ENCODE data around the gene TAF11. TPM values are rescaled to one million over a fixed set of nuclear protein-coding genes. Genes with fewer than 3 reads are reported as not detected.

Gene TAF11
- total and polyA plus RNA-seq, 2 of the 8 experiments (the other 6 are each of a cell fraction or from before 2014, with no cell fraction given) = 38.2 to 48.6 TPM

DNA sequence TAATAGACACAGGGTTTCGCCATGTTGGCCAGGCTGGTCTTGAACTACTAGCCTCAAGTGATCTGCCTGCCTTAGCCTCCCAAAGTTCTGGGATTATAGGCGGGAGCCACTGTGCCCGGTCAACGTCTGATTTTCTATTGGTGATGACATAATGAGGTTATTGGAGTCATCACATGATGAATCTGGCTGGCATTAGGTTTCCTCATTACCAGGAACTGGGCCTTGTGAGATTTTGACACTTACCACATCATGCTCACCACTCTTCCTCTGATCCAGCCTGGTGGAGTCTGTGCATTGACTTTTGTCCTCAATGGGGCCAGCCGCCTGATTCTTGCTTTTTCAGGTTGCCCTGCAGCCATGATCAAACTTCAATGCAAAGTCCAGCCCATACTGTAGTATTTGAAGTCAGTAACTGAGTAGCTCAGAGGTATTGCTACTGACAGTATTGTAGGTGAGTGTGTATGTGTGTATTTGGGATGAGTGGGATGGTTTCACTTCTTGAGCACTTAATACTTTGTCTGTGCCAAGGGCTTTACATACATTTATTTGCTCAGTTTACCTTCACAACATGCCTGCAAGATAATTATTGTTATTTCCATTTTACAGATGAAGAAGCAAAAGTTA lies 17.3 kb upstream of the TAF11 start (continued):
- TF ChIP-seq, protein P1, sequence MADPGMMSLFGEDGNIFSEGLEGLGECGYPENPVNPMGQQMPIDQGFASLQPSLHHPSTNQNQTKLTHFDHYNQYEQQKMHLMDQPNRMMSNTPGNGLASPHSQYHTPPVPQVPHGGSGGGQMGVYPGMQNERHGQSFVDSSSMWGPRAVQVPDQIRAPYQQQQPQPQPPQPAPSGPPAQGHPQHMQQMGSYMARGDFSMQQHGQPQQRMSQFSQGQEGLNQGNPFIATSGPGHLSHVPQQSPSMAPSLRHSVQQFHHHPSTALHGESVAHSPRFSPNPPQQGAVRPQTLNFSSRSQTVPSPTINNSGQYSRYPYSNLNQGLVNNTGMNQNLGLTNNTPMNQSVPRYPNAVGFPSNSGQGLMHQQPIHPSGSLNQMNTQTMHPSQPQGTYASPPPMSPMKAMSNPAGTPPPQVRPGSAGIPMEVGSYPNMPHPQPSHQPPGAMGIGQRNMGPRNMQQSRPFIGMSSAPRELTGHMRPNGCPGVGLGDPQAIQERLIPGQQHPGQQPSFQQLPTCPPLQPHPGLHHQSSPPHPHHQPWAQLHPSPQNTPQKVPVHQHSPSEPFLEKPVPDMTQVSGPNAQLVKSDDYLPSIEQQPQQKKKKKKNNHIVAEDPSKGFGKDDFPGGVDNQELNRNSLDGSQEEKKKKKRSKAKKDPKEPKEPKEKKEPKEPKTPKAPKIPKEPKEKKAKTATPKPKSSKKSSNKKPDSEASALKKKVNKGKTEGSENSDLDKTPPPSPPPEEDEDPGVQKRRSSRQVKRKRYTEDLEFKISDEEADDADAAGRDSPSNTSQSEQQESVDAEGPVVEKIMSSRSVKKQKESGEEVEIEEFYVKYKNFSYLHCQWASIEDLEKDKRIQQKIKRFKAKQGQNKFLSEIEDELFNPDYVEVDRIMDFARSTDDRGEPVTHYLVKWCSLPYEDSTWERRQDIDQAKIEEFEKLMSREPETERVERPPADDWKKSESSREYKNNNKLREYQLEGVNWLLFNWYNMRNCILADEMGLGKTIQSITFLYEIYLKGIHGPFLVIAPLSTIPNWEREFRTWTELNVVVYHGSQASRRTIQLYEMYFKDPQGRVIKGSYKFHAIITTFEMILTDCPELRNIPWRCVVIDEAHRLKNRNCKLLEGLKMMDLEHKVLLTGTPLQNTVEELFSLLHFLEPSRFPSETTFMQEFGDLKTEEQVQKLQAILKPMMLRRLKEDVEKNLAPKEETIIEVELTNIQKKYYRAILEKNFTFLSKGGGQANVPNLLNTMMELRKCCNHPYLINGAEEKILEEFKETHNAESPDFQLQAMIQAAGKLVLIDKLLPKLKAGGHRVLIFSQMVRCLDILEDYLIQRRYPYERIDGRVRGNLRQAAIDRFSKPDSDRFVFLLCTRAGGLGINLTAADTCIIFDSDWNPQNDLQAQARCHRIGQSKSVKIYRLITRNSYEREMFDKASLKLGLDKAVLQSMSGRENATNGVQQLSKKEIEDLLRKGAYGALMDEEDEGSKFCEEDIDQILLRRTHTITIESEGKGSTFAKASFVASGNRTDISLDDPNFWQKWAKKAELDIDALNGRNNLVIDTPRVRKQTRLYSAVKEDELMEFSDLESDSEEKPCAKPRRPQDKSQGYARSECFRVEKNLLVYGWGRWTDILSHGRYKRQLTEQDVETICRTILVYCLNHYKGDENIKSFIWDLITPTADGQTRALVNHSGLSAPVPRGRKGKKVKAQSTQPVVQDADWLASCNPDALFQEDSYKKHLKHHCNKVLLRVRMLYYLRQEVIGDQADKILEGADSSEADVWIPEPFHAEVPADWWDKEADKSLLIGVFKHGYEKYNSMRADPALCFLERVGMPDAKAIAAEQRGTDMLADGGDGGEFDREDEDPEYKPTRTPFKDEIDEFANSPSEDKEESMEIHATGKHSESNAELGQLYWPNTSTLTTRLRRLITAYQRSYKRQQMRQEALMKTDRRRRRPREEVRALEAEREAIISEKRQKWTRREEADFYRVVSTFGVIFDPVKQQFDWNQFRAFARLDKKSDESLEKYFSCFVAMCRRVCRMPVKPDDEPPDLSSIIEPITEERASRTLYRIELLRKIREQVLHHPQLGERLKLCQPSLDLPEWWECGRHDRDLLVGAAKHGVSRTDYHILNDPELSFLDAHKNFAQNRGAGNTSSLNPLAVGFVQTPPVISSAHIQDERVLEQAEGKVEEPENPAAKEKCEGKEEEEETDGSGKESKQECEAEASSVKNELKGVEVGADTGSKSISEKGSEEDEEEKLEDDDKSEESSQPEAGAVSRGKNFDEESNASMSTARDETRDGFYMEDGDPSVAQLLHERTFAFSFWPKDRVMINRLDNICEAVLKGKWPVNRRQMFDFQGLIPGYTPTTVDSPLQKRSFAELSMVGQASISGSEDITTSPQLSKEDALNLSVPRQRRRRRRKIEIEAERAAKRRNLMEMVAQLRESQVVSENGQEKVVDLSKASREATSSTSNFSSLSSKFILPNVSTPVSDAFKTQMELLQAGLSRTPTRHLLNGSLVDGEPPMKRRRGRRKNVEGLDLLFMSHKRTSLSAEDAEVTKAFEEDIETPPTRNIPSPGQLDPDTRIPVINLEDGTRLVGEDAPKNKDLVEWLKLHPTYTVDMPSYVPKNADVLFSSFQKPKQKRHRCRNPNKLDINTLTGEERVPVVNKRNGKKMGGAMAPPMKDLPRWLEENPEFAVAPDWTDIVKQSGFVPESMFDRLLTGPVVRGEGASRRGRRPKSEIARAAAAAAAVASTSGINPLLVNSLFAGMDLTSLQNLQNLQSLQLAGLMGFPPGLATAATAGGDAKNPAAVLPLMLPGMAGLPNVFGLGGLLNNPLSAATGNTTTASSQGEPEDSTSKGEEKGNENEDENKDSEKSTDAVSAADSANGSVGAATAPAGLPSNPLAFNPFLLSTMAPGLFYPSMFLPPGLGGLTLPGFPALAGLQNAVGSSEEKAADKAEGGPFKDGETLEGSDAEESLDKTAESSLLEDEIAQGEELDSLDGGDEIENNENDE (IDR thresholded peaks at IDR 0.05; ENCODE audit: insufficient replicate concordance, low read length) = no peak
- TF ChIP-seq CEBPB (IDR thresholded peaks at IDR 0.05; ENCODE audit: low read depth, low read length) = no peak
- no peak for TF ChIP-seq GTF2F1 (IDR thresholded peaks at IDR 0.05; ENCODE audit: borderline replicate concordance, low read depth, low read length)
- no peak for TF ChIP-seq HDAC2 (IDR thresholded peaks at IDR 0.05; ENCODE audit: borderline replicate concordance in 1 of 2, low read depth in 2 of 2, low read length in 2 of 2)
- TF ChIP-seq, protein P2, sequence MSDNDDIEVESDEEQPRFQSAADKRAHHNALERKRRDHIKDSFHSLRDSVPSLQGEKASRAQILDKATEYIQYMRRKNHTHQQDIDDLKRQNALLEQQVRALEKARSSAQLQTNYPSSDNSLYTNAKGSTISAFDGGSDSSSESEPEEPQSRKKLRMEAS (IDR thresholded peaks at IDR 0.05) = no peak
- no peak for TF ChIP-seq JUN (IDR thresholded peaks at IDR 0.05; ENCODE audit: low read depth, low read length)
- no peak for TF ChIP-seq CBX5 (IDR thresholded peaks at IDR 0.05; ENCODE audit: low read depth, low read length)
- TF ChIP-seq TEAD4 (IDR thresholded peaks at IDR 0.05; ENCODE audit: low read depth, low read length) = no peak
- no peak for TF ChIP-seq USF2 (IDR thresholded peaks at IDR 0.05; ENCODE audit: low read length)
